ENCODE data around the gene GAB4.

DNA sequence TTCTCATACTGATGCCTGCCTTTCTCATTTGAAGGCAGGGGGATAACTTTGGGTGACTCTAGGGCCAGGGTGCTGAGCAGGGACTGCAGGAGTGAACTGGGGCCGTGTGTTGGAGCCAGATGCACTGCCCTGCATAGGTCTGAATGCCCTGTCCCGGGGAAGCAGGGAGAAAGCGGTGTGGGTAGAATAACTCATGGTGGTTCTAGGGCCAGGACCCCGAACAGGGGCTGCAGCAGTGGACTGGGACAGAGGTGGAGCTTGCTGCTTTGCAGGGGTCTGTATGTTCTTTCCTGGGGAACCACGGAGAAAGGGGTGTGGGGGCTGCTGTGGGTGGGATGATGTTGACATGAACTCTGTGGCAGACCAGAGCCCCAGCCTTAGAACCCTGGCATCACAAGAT, 52.9 kb downstream of the GAB4 start:
- TF ChIP-seq, protein P1, sequence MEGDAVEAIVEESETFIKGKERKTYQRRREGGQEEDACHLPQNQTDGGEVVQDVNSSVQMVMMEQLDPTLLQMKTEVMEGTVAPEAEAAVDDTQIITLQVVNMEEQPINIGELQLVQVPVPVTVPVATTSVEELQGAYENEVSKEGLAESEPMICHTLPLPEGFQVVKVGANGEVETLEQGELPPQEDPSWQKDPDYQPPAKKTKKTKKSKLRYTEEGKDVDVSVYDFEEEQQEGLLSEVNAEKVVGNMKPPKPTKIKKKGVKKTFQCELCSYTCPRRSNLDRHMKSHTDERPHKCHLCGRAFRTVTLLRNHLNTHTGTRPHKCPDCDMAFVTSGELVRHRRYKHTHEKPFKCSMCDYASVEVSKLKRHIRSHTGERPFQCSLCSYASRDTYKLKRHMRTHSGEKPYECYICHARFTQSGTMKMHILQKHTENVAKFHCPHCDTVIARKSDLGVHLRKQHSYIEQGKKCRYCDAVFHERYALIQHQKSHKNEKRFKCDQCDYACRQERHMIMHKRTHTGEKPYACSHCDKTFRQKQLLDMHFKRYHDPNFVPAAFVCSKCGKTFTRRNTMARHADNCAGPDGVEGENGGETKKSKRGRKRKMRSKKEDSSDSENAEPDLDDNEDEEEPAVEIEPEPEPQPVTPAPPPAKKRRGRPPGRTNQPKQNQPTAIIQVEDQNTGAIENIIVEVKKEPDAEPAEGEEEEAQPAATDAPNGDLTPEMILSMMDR (IDR thresholded peaks at IDR 0.05), result no peak
- no peak for TF ChIP-seq EP300 (IDR thresholded peaks at IDR 0.05)
- no peak for TF ChIP-seq POLR2AphosphoS5 (IDR thresholded peaks at IDR 0.05)
- TF ChIP-seq POLR2A (IDR thresholded peaks at IDR 0.05), result no peak

Data from stomach (tissue), 4 donors.